IMR-90 (cell line): ENCODE results near the gene MUC5AC. TPM values are rescaled to one million over a fixed set of nuclear protein-coding genes. Genes with fewer than 3 reads are reported as not detected.

Experiments used
- ATAC-seq: fragments of 200-7000 bp; cut with Tn5 transposase; 2 replicates; pipeline ENCODE4 v1.9.1; 2020; ENCODE audit warnings: low read depth, mild to moderate bottlenecking, moderate library complexity
- BruUV-seq: library from RNA; stranded (reverse); fragments of 400-500 nt; replicated peaks from 2 replicates; lab custom pipeline; 2021; lab: Mats Ljungman, UMichigan
- CTCF ChIA-PET: fragments of 300-600 bp; formaldehyde crosslinking; extraction: SDS; loops from one replicate; lab custom pipeline; 2021; ENCODE audit warnings: antibody characterized with exemption; lab: Yijun Ruan, JAX
- POLR2A ChIA-PET: fragments of 300-600 bp; sonication (Branson Sonifier 250); formaldehyde crosslinking; loops from one replicate; lab custom pipeline; 2022; ENCODE audit warnings: antibody characterized with exemption; ENCODE audit not compliant: unreplicated experiment; lab: Charles Lee
- DNase-seq: peaks from one replicate; pipeline ENCODE4 v3.0.0; 2013
- H2AFZ ChIP-seq: replicated peaks from 2 replicates; pipeline ENCODE3; 2013; ENCODE audit warnings: low read length, mild to moderate bottlenecking; ENCODE audit not compliant: poor library complexity
- H2AK5ac ChIP-seq: 2 replicates; pipeline ENCODE4 v1.6.1; 2013; ENCODE audit warnings: low read depth, low read length, inconsistent platforms
- H2AK9ac ChIP-seq: replicated peaks from 2 replicates; pipeline ENCODE3; 2013; ENCODE audit warnings: mild to moderate bottlenecking, low read depth, low read length, moderate library complexity; ENCODE audit not compliant: poor library complexity
- H2BK120ac ChIP-seq: 2 replicates; pipeline ENCODE4 v1.6.1; 2013; ENCODE audit warnings: low read depth, low read length, inconsistent platforms
- H2BK15ac ChIP-seq: 3 replicates; pipeline ENCODE4 v1.6.1; 2013; ENCODE audit warnings: low read depth, low read length, inconsistent platforms
- H2BK20ac ChIP-seq: 2 replicates; pipeline ENCODE4 v1.6.1; 2013; ENCODE audit warnings: low read depth, mild to moderate bottlenecking, inconsistent platforms, low read length, moderate library complexity
- H2BK5ac ChIP-seq: 2 replicates; pipeline ENCODE4 v1.6.1; 2013; ENCODE audit warnings: mild to moderate bottlenecking, low read depth, low read length, inconsistent platforms; ENCODE audit not compliant: poor library complexity, severe bottlenecking
- H3K14ac ChIP-seq: replicated peaks from 2 replicates; pipeline ENCODE4 v1.6.1; 2013; ENCODE audit warnings: low read depth, low read length, inconsistent platforms
- H3K18ac ChIP-seq: 2 replicates; pipeline ENCODE4 v1.6.1; 2013; ENCODE audit warnings: low read depth, low read length, control low read depth
- H3K23ac ChIP-seq: 2 replicates; pipeline ENCODE4 v1.6.1; 2013; ENCODE audit warnings: low read depth, low read length, inconsistent platforms
- H3K27ac ChIP-seq: 2 replicates; pipeline ENCODE4 v1.5.1; 2013; ENCODE audit warnings: mild to moderate bottlenecking, control low read depth, low read length; ENCODE audit not compliant: insufficient read depth
- H3K27me3 ChIP-seq: 2 replicates; pipeline ENCODE4 v1.6.1; 2013; ENCODE audit warnings: low read length; ENCODE audit not compliant: control insufficient read depth, insufficient read depth
- H3K36me3 ChIP-seq: 2 replicates; pipeline ENCODE4 v1.6.1; 2013; ENCODE audit warnings: low read length, mixed read lengths; ENCODE audit not compliant: control insufficient read depth, insufficient read depth
- H3K4ac ChIP-seq: 2 replicates; pipeline ENCODE4 v1.6.1; 2013; ENCODE audit warnings: low read depth, low read length, inconsistent platforms
- H3K4me1 ChIP-seq: 2 replicates; pipeline ENCODE4 v1.6.1; 2013; ENCODE audit warnings: low read length, mixed read lengths; ENCODE audit not compliant: control insufficient read depth, insufficient read depth
- H3K4me2 ChIP-seq: 2 replicates; pipeline ENCODE4 v1.6.1; 2013; ENCODE audit warnings: low read depth, mild to moderate bottlenecking, control low read depth, low read length, moderate library complexity
- H3K4me3 ChIP-seq: 2 replicates; pipeline ENCODE4 v1.5.1; 2013; ENCODE audit warnings: low read depth, mild to moderate bottlenecking, control low read depth, low read length, moderate library complexity; ENCODE audit not compliant: insufficient read depth
- H3K56ac ChIP-seq: 2 replicates; pipeline ENCODE4 v1.6.1; 2013; ENCODE audit warnings: low read length, inconsistent platforms; ENCODE audit not compliant: insufficient read depth; ENCODE audit errors: extremely low read depth
- H3K79me1 ChIP-seq, 2 experiments: 2 replicates each; pipeline ENCODE4 v1.6.1; 2013; ENCODE audit warnings: low read length in 2 of 2, inconsistent platforms in 1 of 2, low read depth in 1 of 2
- H3K9ac ChIP-seq: 2 replicates; pipeline ENCODE4 v1.6.1; 2013; ENCODE audit warnings: low read depth, low read length, control low read depth
- H3K9me1 ChIP-seq: 2 replicates; pipeline ENCODE4 v1.6.1; 2013; ENCODE audit warnings: low read length, inconsistent platforms; ENCODE audit not compliant: insufficient read depth
- H3K9me3 ChIP-seq: 2 replicates; pipeline ENCODE4 v1.6.1; 2013; ENCODE audit warnings: low read length; ENCODE audit not compliant: control insufficient read depth, insufficient read depth
- H4K20me1 ChIP-seq: 2 replicates; pipeline ENCODE4 v1.6.1; 2013; ENCODE audit warnings: low read length, inconsistent platforms; ENCODE audit not compliant: insufficient read depth
- H4K5ac ChIP-seq: 2 replicates; pipeline ENCODE4 v1.6.1; 2013; ENCODE audit warnings: mild to moderate bottlenecking, low read depth, low read length, control low read depth
- H4K8ac ChIP-seq, 2 experiments: 2 replicates each; pipeline ENCODE4 v1.6.1; 2013; ENCODE audit warnings: low read depth in 2 of 2, low read length in 2 of 2, control low read depth in 1 of 2, inconsistent platforms in 1 of 2
- H4K91ac ChIP-seq: 2 replicates; pipeline ENCODE4 v1.6.1; 2013; ENCODE audit warnings: low read depth, low read length, inconsistent platforms; ENCODE audit not compliant: insufficient read depth
- BHLHE40 ChIP-seq: fragments of 150-350 bp; IDR thresholded peaks from 2 replicates; pipeline ENCODE4 v1.6.1; 2016; ENCODE audit warnings: mild to moderate bottlenecking, low read depth, low read length
- CEBPB ChIP-seq: IDR thresholded peaks from 2 replicates; pipeline ENCODE4 v1.6.1; 2012; ENCODE audit warnings: low read depth, low read length, improper control_type of control experiment
- CHD1 ChIP-seq: IDR thresholded peaks from 2 replicates; pipeline ENCODE4 v1.6.1; 2012; ENCODE audit warnings: low read depth, low read length, improper control_type of control experiment
- CTCF ChIP-seq: conservative IDR thresholded peaks from 2 replicates; pipeline ENCODE4 v1.5.1; 2012; ENCODE audit warnings: mild to moderate bottlenecking, low read depth, low read length, improper control_type of control experiment
- ELK1 ChIP-seq: fragments of 150-350 bp; IDR thresholded peaks from 2 replicates; pipeline ENCODE4 v1.6.1; 2016; ENCODE audit warnings: low read depth, mild to moderate bottlenecking, low read length, moderate library complexity, borderline replicate concordance
- FOS ChIP-seq: fragments of 150-350 bp; IDR thresholded peaks from 2 replicates; pipeline ENCODE4 v1.6.1; 2016; ENCODE audit warnings: low read depth, low read length
- MAFK ChIP-seq: IDR thresholded peaks from 2 replicates; pipeline ENCODE4 v1.6.1; 2012; ENCODE audit warnings: low read depth, low read length, improper control_type of control experiment
- MAZ ChIP-seq: IDR thresholded peaks from 2 replicates; pipeline ENCODE4 v1.6.1; 2012; ENCODE audit warnings: low read depth, mild to moderate bottlenecking, low read length, improper control_type of control experiment, moderate library complexity, borderline replicate concordance
- MXI1 ChIP-seq: IDR thresholded peaks from 2 replicates; pipeline ENCODE4 v1.6.1; 2012; ENCODE audit warnings: low read depth, mild to moderate bottlenecking, low read length, moderate library complexity, borderline replicate concordance
- NFE2L2 ChIP-seq: fragments of 150-350 bp; IDR thresholded peaks from 2 replicates; pipeline ENCODE4 v1.6.1; 2016; ENCODE audit warnings: low read depth, mild to moderate bottlenecking, low read length
- POLR2A ChIP-seq: IDR thresholded peaks from 2 replicates; pipeline ENCODE4 v1.6.1; 2012; ENCODE audit warnings: mild to moderate bottlenecking, low read depth, low read length
- RAD21 ChIP-seq: IDR thresholded peaks from 2 replicates; pipeline ENCODE4 v1.6.1; 2012; ENCODE audit warnings: low read length, improper control_type of control experiment
- RFX5 ChIP-seq: IDR thresholded peaks from 2 replicates; pipeline ENCODE4 v1.8.0; 2012; ENCODE audit warnings: low read depth, mild to moderate bottlenecking, low read length, moderate library complexity
- SMC3 ChIP-seq: fragments of 150-350 bp; IDR thresholded peaks from 2 replicates; pipeline ENCODE4 v1.6.1; 2016; ENCODE audit warnings: low read depth, mild to moderate bottlenecking, antibody characterized with exemption, low read length, moderate library complexity
- USF2 ChIP-seq: fragments of 150-350 bp; IDR thresholded peaks from 2 replicates; pipeline ENCODE4 v1.6.1; 2017; ENCODE audit warnings: mild to moderate bottlenecking, antibody characterized with exemption, low read length, low read depth
- WGBS, 2 experiments: methylation state at CpG; one replicate each; pipeline versions ENCODE4 v1.1.5 to v1.1.7; 2013; ENCODE audit warnings: missing lambda C conversion rate in 2 of 2; ENCODE audit not compliant: insufficient read length in 1 of 2; ENCODE audit errors: extremely low coverage in 2 of 2; 5-methylcytosine and 5-hydroxymethylcytosine counted together
- dilution Hi-C: fragments of 300-500 bp; cut with HindIII; formaldehyde crosslinking; loops from one replicate; pipeline ENCODE4 v1.14.3; 2018; ENCODE audit warnings: low sequenced_read_pairs; ENCODE audit not compliant: unreplicated experiment
- in situ Hi-C: fragments of 300-500 bp; cut with MboI; formaldehyde crosslinking; loops from 3 replicates; pipeline ENCODE4 v1.14.3; 2019; ENCODE audit warnings: low sequenced_read_pairs, inconsistent platforms, mixed read lengths
- intact Hi-C: fragments of 100-400 bp; cut with micrococcal nuclease; formaldehyde crosslinking; loops from 2 replicates; pipeline ENCODE4 v1.10.0; 2022
- polyA plus RNA-seq, 3 experiments: library from polyadenylated mRNA; depleted of rRNA; stranded (reverse); fragments of >200 nt; gene quantifications; 2 replicates each; pipeline ENCODE4 v1.2.3, GENCODE V29; 2012; ENCODE audit warnings: low replicate concordance in 1 of 3
- total RNA-seq: library from RNA; depleted of rRNA; stranded (reverse); fragments of >200 nt; gene quantifications from 2 replicates; pipeline ENCODE4 v1.2.3, GENCODE V29; 2012

The MUC5AC gene
- total and polyA plus RNA-seq, 2 of the 4 experiments (the other 2 are of a cell fraction) = 0.02 TPM; not detected in 1

- no peak overlapping the region for H3K9ac ChIP-seq
- POLR2A ChIA-PET = no interaction called here
- no peak overlapping the region for H2BK15ac ChIP-seq
- H2BK20ac ChIP-seq = no peak overlapping the region
- no peaks in the 10 kb centered on the region for H3K36me3 ChIP-seq
- no TSS peak for BruUV-seq
- H2AK5ac ChIP-seq = no peak overlapping the region
- H4K20me1 ChIP-seq = no peaks in the 10 kb centered on the region
- no peak overlapping the region for H3K14ac ChIP-seq
- no peak overlapping the region for H4K5ac ChIP-seq
- no peak overlapping the region for H3K4ac ChIP-seq
- no peak overlapping the region for H2AK9ac ChIP-seq
- no peak overlapping the region for H3K27ac ChIP-seq
- no peak overlapping the region for H4K91ac ChIP-seq
- no peak overlapping the region for H2BK5ac ChIP-seq
- no peaks in the 10 kb centered on the region for H3K9me1 ChIP-seq
- dilution Hi-C loops = no loop called here
- no peak overlapping the region for H3K4me2 ChIP-seq
- H3K9me3 ChIP-seq = no peaks in the 10 kb centered on the region
- H2BK120ac ChIP-seq = no peak overlapping the region
- no peaks in the 10 kb centered on the region for H3K4me1 ChIP-seq
- WGBS, 2 experiments = 77% methylated on average over 14 of the region's 28 CpGs; no CpG with 5 or more reads in 1 of the 2 experiments
- H2AFZ ChIP-seq = no peak overlapping the region
- H3K18ac ChIP-seq = no peak overlapping the region
- H3K27me3 ChIP-seq = peaks cover 16% of the 10 kb centered on the region; the same call in 1 of the 2 replicates
- no peak for ATAC-seq
- no peak for DNase-seq
- H3K56ac ChIP-seq = no peak overlapping the region
- H3K23ac ChIP-seq = no peak overlapping the region
- H3K4me3 ChIP-seq = no peak overlapping the region
- intact Hi-C loops = no loop called here
- CTCF ChIA-PET = no interaction called here
- H4K8ac ChIP-seq = no peak overlapping the region
- no peaks in the 10 kb centered on the region for H3K79me1 ChIP-seq
- in situ Hi-C loops = no loop called here
- TF ChIP-seq MXI1 (no peak), RFX5 (no peak), POLR2A (no peak), NFE2L2 (no peak), CTCF (no peak), SMC3 (no peak), MAZ (no peak), BHLHE40 (no peak), CHD1 (no peak), MAFK (no peak), CEBPB (no peak), FOS (no peak), ELK1 (no peak), RAD21 (no peak), USF2 (no peak)
Measured at GRCh38 chr11:1162491-1163311, 4.9 kb downstream of the MUC5AC start.
